AG04450 (cell line): Measurements from ENCODE around the gene KDM4F. TPM values are rescaled to one million over a fixed set of nuclear protein-coding genes. Genes with fewer than 3 reads are reported as not detected.

Experiments used
- CTCF ChIA-PET: fragments of 300-600, 350-600 bp; formaldehyde crosslinking; extraction: SDS; loops from one replicate; lab custom pipeline; 2022; ENCODE audit warnings: antibody characterized with exemption, inconsistent platforms; lab: Charles Lee
- POLR2A ChIA-PET: fragments of 350-600 bp; formaldehyde crosslinking; extraction: SDS; loops from one replicate; lab custom pipeline; 2021; ENCODE audit warnings: antibody characterized with exemption, inconsistent platforms; lab: Yijun Ruan, JAX
- DNase-seq: peaks from one replicate; pipeline ENCODE4 v3.0.0-alpha.2; 2011; ENCODE audit warnings: low read depth, low spot score
- H3K27ac ChIP-seq: one replicate; pipeline ENCODE4 v1.5.1; 2012; ENCODE audit warnings: low read depth, low read length, control low read depth
- H3K27me3 ChIP-seq: one replicate; pipeline ENCODE4 v1.6.0; 2012; ENCODE audit warnings: low read length; ENCODE audit not compliant: control insufficient read depth, insufficient read depth
- H3K4me3 ChIP-seq: 2 replicates; pipeline ENCODE4 v1.5.1; 2011; ENCODE audit warnings: mild to moderate bottlenecking, low read depth, low read length, control low read depth
- H3K9me3 ChIP-seq: 2 replicates; pipeline ENCODE4 v1.5.1; 2012; ENCODE audit warnings: low read length; ENCODE audit not compliant: control insufficient read depth, insufficient read depth
- polyA plus RNA-seq: library from polyadenylated mRNA; depleted of rRNA; stranded (reverse); fragments of >200 nt; gene quantifications from 2 replicates; pipeline ENCODE4 v1.2.3, GENCODE V29; 2011
- TF ChIP-seq, protein P1 (sequence below): IDR thresholded peaks from 2 replicates; pipeline ENCODE4 v1.5.1; 2011; ENCODE audit warnings: low read depth, low read length, control low read depth, inconsistent platforms

KDM4F gene
- polyA plus RNA-seq, 1 experiment: not detected

DNA sequence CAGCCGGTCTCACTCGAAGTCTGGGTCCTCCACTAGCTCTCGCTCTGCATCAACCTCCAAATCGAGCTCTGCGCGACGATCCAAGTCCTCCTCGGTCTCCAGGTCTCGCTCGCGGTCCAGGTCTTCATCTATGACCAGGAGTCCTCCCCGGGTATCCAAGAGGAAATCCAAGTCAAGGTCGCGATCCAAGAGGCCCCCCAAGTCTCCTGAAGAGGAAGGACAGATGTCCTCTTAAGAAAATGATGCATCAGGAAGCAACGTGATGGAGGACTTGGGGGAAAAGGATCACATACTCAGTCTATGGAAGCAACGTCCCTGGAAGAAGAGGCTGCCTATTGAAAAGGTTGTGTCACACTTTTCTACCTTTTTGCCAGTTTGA is 18.6 kb downstream of the KDM4F start:
- H3K4me3 ChIP-seq: peak overlapping the region; percentile 77
- ChIA-PET CTCF (interaction anchor here (0.6 to 7.9 kb wide), 21 partner anchors 8 to 1358 kb away, joined by 3 to 85 read pairs (median 6); partner anchors contain the start of genes ENDOD1 and SESN3), POLR2A (interaction anchor here (0.6 to 2.6 kb wide), 9 partner anchors 8 to 1322 kb away, joined by 3 to 12 read pairs (median 5); partner anchors contain the start of genes CCDC82, CWC15, ENDOD1 and JRKL)
- no peaks in the 10 kb centered on the region for H3K9me3 ChIP-seq
- TF ChIP-seq, protein P1, sequence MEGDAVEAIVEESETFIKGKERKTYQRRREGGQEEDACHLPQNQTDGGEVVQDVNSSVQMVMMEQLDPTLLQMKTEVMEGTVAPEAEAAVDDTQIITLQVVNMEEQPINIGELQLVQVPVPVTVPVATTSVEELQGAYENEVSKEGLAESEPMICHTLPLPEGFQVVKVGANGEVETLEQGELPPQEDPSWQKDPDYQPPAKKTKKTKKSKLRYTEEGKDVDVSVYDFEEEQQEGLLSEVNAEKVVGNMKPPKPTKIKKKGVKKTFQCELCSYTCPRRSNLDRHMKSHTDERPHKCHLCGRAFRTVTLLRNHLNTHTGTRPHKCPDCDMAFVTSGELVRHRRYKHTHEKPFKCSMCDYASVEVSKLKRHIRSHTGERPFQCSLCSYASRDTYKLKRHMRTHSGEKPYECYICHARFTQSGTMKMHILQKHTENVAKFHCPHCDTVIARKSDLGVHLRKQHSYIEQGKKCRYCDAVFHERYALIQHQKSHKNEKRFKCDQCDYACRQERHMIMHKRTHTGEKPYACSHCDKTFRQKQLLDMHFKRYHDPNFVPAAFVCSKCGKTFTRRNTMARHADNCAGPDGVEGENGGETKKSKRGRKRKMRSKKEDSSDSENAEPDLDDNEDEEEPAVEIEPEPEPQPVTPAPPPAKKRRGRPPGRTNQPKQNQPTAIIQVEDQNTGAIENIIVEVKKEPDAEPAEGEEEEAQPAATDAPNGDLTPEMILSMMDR: no peak
- H3K27ac ChIP-seq: peak overlapping the region; percentile 83
- DNase-seq: no peak
- no peaks in the 10 kb centered on the region for H3K27me3 ChIP-seq

DNA sequence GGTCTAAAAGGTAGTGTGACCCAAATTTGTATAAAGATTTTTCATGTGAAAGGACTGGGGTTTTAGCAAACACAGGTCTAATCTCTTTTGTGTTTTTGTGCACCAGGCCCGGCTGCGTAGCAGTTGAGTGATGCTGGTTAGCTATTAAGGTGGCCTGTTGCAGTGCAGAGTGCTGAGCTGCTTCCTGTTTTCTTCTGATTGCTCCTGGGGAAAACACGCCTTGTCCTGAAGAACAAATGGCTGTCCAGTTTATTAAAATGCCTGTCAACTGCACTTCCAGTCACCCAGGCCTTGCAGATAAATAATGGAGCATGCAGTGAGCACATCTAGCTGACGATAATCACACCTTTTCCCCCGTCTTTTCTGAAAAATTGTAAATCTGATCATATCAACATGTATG is 19.3 kb downstream of the KDM4F start:
- ChIA-PET CTCF (interaction anchor here (0.9 to 7.9 kb wide), 13 partner anchors 11 to 1357 kb away, joined by 3 to 85 read pairs (median 6); partner anchors contain the start of gene ENDOD1), POLR2A (interaction anchor here (0.7 to 2.6 kb wide), 2 partner anchors 79 to 95 kb away, joined by 3 to 12 read pairs; partner anchors contain the start of genes CWC15 and KDM4D)
- Histone ChIP-seq H3K9me3 (no peaks in the 10 kb centered on the region), H3K27me3 (no peaks in the 10 kb centered on the region), H3K27ac (no peak overlapping the region), H3K4me3 (peak overlapping the region; percentile 77)
- TF ChIP-seq, protein P1: no peak
- no peak for DNase-seq

GRCh38 chr11:95070471-95070870 is 21.2 kb downstream of the KDM4F start:
- CTCF ChIA-PET: interaction anchor here (0.6 to 7.9 kb wide), 16 partner anchors 8 to 1354 kb away, joined by 3 to 85 read pairs (median 7); partner anchors contain the start of gene ENDOD1
- POLR2A ChIA-PET: no interaction called here
- TF ChIP-seq, protein P1: no peak
- H3K27me3 ChIP-seq: no peaks in the 10 kb centered on the region
- no peak for DNase-seq
- H3K9me3 ChIP-seq: no peaks in the 10 kb centered on the region
- no peak overlapping the region for H3K27ac ChIP-seq
- H3K4me3 ChIP-seq: no peak overlapping the region

DNA sequence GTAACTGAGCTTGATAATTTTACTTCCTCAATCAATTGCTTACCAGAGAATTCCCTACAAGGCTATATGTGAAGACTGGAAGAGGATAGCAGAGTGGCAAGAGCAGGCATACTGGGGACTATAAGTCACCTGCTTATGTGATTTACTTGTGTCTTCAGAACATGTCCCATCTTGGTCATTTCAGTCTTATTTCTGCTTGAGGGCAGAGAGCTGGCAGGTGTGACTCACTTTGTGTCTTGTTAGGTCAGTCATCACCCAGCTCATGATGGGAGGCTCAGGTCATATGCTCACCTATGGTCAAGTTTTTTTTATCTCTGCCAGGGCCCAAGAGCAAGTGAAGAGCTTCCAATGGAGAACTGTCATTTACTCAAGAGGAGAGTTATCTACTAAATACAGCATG is 23.7 kb downstream of the KDM4F start:
- DNase-seq: no peak
- Histone ChIP-seq H3K27me3 (no peaks in the 10 kb centered on the region), H3K9me3 (no peaks in the 10 kb centered on the region), H3K27ac (no peak overlapping the region), H3K4me3 (no peak overlapping the region)
- CTCF ChIA-PET: interaction anchor here (0.8 to 7.9 kb wide), 6 partner anchors 17 to 691 kb away, joined by 3 to 85 read pairs (median 4); no protein-coding TSS in a partner anchor
- POLR2A ChIA-PET: no interaction called here
- TF ChIP-seq, protein P1: no peak
